SK-N-SH treated with all-trans-retinoic acid at 6 μM for 48 hours (cell line): Measurements from ENCODE around the gene WASL.

Experiments used
- ATAC-seq: fragments of 200-7000 bp; cut with Tn5 transposase; 3 replicates; pipeline ENCODE4 v1.9.1; 2020; ENCODE audit warnings: mild to moderate bottlenecking, moderate library complexity
- ARNTL ChIP-seq: fragments of 450-650 bp; formaldehyde crosslinking; IDR thresholded peaks from 2 replicates; pipeline ENCODE4 v1.5.0; 2020; ENCODE audit warnings: low read depth, mild to moderate bottlenecking, moderate library complexity, borderline replicate concordance
- BACH2 ChIP-seq: fragments of 250-450 bp; sonication (Bioruptor Pico); IDR thresholded peaks from 2 replicates; pipeline ENCODE4 v1.9.0; 2021; ENCODE audit warnings: mild to moderate bottlenecking, borderline replicate concordance
- CSDC2 ChIP-seq: fragments of 250-450 bp; sonication (Bioruptor Pico); IDR thresholded peaks from 2 replicates; pipeline ENCODE4 v1.5.0; 2020; ENCODE audit warnings: mild to moderate bottlenecking, moderate library complexity
- CSRNP3 ChIP-seq: fragments of 250-450 bp; sonication (Bioruptor Pico); IDR thresholded peaks from 2 replicates; pipeline ENCODE4 v1.5.1; 2021; ENCODE audit warnings: mild to moderate bottlenecking, moderate library complexity
- ESRRG ChIP-seq: fragments of 250-450 bp; sonication (Bioruptor Pico); IDR thresholded peaks from 2 replicates; pipeline ENCODE4 v1.6.1; 2021; ENCODE audit warnings: mild to moderate bottlenecking
- GLIS3 ChIP-seq: fragments of 250-450 bp; sonication (Bioruptor Pico); IDR thresholded peaks from 2 replicates; pipeline ENCODE4 v1.5.0; 2020; ENCODE audit warnings: mild to moderate bottlenecking, moderate library complexity
- ISL1 ChIP-seq: fragments of 250-450 bp; sonication (Bioruptor Pico); IDR thresholded peaks from 2 replicates; pipeline ENCODE4 v2.1.2; 2022; ENCODE audit warnings: mild to moderate bottlenecking, moderate library complexity
- OSR1 ChIP-seq: fragments of 250-450 bp; sonication (Bioruptor Pico); IDR thresholded peaks from 2 replicates; pipeline ENCODE4 v1.8.0; 2022; ENCODE audit warnings: moderate library complexity, mild to moderate bottlenecking, inconsistent platforms
- POU6F1 ChIP-seq: fragments of 250-450 bp; sonication (Bioruptor Pico); IDR thresholded peaks from 2 replicates; pipeline ENCODE4 v1.8.0; 2021; ENCODE audit warnings: low read depth, mild to moderate bottlenecking, moderate library complexity, borderline replicate concordance
- PPARA ChIP-seq: fragments of 250-450 bp; sonication (Bioruptor Pico); IDR thresholded peaks from 2 replicates; pipeline ENCODE4 v1.5.0; 2020; ENCODE audit warnings: mild to moderate bottlenecking, borderline replicate concordance
- RARB ChIP-seq: fragments of 250-450 bp; sonication (Bioruptor Pico); IDR thresholded peaks from 2 replicates; pipeline ENCODE4 v1.8.0; 2021; ENCODE audit warnings: mild to moderate bottlenecking, moderate library complexity
- TOX ChIP-seq: fragments of 250-450 bp; sonication (Bioruptor Pico); IDR thresholded peaks from 2 replicates; pipeline ENCODE4 v1.8.0; 2021; ENCODE audit warnings: mild to moderate bottlenecking, moderate library complexity, borderline replicate concordance
- TSHZ2 ChIP-seq: fragments of 250-450 bp; sonication (Bioruptor Pico); IDR thresholded peaks from 2 replicates; pipeline ENCODE4 v1.5.0; 2020; ENCODE audit warnings: mild to moderate bottlenecking, moderate library complexity
- ZFP3 ChIP-seq: fragments of 250-450 bp; sonication (Bioruptor Pico); IDR thresholded peaks from 2 replicates; pipeline ENCODE4 v1.5.0; 2020; ENCODE audit warnings: mild to moderate bottlenecking, moderate library complexity
- ZFP30 ChIP-seq: fragments of 450-650 bp; formaldehyde crosslinking; IDR thresholded peaks from 2 replicates; pipeline ENCODE4 v1.5.0; 2022; ENCODE audit warnings: mild to moderate bottlenecking, moderate library complexity
- ZNF565 ChIP-seq: fragments of 450-650 bp; formaldehyde crosslinking; conservative IDR thresholded peaks from 2 replicates; pipeline ENCODE4 v1.5.0; 2020; ENCODE audit warnings: low read depth, mild to moderate bottlenecking, moderate library complexity
- ZNF70 ChIP-seq: fragments of 450-650 bp; formaldehyde crosslinking; IDR thresholded peaks from 2 replicates; pipeline ENCODE4 v1.5.0; 2020; ENCODE audit warnings: mild to moderate bottlenecking, moderate library complexity

The WASL gene

DNA sequence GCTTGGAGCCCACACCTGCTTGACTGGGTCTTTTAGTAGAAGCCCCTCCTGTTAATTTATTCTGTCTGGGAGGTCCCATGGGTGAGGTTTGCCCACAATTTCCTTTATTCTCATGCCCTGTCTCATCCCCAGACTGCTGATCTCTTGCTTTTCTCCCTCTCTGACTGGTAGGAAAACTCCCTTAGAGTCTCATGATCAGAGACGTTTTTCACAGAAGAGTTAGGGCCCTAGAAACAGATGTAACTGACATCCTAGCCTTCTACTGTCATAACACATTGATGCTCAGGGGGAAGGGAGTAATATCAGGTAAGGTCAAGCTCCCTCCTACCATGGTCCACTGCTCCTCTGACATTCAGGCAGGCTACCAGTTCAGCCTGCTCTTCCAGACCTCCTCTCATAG is 43.7 kb upstream of the WASL start:
- TF ChIP-seq TOX (CRISPR knock-in tag) (no peak), OSR1 (CRISPR knock-in tag) (no peak), ZNF565 (CRISPR knock-in tag) (no peak), CSDC2 (no peak)
- ATAC-seq, result no peak

DNA sequence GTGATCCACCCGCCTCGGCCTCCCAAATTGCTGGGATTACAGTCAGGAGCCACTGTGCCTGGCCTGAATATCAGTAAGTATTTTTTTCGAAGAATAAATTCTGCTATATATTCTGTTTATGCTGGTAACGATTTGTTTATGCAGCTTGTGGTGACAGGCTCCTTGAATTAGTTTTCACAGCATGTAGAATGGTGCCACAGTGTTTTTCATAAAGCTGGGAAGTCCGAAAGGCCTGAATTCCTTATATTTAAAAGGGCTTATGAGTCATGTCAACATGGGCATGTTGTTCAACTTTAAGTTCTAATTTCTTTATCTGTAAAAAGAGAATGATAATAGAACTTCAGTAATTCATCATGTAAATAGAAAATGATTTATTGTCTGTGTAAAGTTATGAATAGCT is 42.2 kb upstream of the WASL start:
- ATAC-seq, result no peak

GRCh38 chr7:123789817-123790216 is 41.0 kb upstream of the WASL start:
- no peak for ATAC-seq
- TF ChIP-seq PPARA (CRISPR knock-in tag) (no peak), CSDC2 (no peak)

More for the DNA sequence above, 42.2 kb upstream of the WASL start:
- TF ChIP-seq PPARA (CRISPR knock-in tag), result no peak
- TF ChIP-seq CSRNP3 (CRISPR knock-in tag), result no peak
- TF ChIP-seq POU6F1, result no peak

DNA sequence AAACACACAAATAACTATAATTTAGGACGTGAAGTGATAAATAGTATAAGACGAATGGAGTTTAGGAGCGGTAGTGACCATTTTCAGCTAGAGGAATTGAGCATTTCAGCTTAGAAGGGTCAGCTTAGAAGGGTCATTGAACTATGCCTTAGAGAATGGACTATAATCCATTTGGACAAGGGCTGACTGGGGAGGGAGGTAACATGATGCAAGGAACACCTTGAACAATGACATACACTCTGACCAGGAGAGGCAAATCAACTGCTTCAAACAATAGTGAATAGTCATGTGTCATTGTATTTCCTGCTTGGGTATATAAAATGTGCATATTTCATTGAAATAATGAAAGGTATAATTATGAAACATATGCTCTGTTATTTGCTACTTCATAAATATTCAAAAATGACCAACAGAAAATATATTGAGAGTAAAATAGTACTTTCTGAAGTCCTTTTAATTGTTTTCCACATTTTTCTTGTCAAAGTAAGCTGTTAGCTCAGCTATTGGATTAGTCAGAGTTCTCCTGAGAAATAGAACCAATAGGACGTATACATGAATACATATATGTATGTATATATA is 40.5 kb upstream of the WASL start:
- no peak for ATAC-seq

GRCh38 chr7:123788584-123788983 is 39.8 kb upstream of the WASL start:
- no peak for ATAC-seq
- TF ChIP-seq ZFP30 (CRISPR knock-in tag) (no peak), ZNF70 (CRISPR knock-in tag) (no peak), ESRRG (CRISPR knock-in tag) (no peak)

More for the DNA sequence above, 40.5 kb upstream of the WASL start:
- no peak for TF ChIP-seq BACH2
- no peak for TF ChIP-seq ISL1 (CRISPR knock-in tag)
- no peak for TF ChIP-seq PPARA (CRISPR knock-in tag)
- TF ChIP-seq ARNTL (CRISPR knock-in tag), result no peak
- TF ChIP-seq GLIS3 (CRISPR knock-in tag), result no peak
- no peak for TF ChIP-seq ZNF565 (CRISPR knock-in tag)
- TF ChIP-seq TOX (CRISPR knock-in tag), result no peak
- no peak for TF ChIP-seq OSR1 (CRISPR knock-in tag)
- TF ChIP-seq ZFP3 (CRISPR knock-in tag), result no peak
- TF ChIP-seq TSHZ2 (CRISPR knock-in tag), result no peak
- no peak for TF ChIP-seq POU6F1

DNA sequence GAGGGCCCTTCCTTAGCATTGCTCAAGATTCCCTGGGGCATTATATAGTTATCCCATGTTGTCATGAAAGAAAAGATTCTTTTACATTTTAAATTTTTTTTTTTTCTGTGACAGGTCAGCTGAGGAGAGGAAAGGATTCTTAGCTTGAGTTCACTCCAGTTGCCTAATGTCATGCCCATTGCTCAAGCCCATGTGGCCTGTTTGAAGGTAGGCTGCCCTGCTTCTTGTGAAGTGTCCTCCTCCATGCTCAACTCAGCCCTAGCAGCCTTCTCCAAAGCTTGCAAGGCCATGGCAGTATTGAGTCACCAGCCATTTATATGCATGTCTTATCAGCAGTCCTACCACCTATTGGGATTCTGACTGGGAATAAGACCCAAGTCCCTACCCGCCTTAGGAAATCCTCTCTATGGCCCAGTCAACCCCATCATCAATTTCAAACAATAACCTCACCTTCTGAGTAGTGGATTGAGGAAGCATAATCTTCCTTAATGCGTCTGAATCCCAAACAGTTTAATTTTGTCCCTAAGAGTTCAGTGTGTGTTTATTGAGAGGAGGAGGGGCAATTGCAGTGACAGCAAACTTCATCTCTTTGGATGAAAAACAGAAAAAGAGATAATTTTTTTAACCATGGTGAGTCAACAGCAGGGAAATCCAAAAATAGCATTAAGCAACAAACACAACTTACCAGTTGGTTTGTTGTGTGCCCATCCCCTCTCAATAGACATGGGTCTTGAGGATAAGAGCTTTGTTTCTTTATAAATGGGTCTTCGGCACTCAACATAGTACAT is 38.6 kb upstream of the WASL start:
- TF ChIP-seq ZFP3 (CRISPR knock-in tag) (no peak), CSRNP3 (CRISPR knock-in tag) (no peak), TOX (CRISPR knock-in tag) (no peak), TSHZ2 (CRISPR knock-in tag) (no peak), RARB (CRISPR knock-in tag) (no peak), ZNF70 (CRISPR knock-in tag) (no peak), ESRRG (CRISPR knock-in tag) (no peak), BACH2 (no peak), ZFP30 (CRISPR knock-in tag) (no peak), ZNF565 (CRISPR knock-in tag) (no peak), ISL1 (CRISPR knock-in tag) (no peak)

More for the DNA sequence above, 38.6 kb upstream of the WASL start:
- no peak for ATAC-seq
